Endothelial cell (in vitro differentiated cells): ENCODE data around the gene HS3ST3B1. TPM values are rescaled to one million over a fixed set of nuclear protein-coding genes. Genes with fewer than 3 reads are reported as not detected.

Source experiments
- DNase-seq: peaks from one replicate; pipeline ENCODE4 v3.0.0; 2021; ENCODE audit warnings: low spot score
- H3K27ac Mint-ChIP-seq: one replicate; pipeline ENCODE4 v1.8.0; 2021; ENCODE audit warnings: mixed read lengths, inconsistent platforms; ENCODE audit not compliant: unreplicated experiment
- H3K27me3 Mint-ChIP-seq: one replicate; pipeline ENCODE4 v1.8.0; 2021; ENCODE audit warnings: mild to moderate bottlenecking, moderate library complexity, mixed read lengths, inconsistent platforms; ENCODE audit not compliant: unreplicated experiment
- H3K36me3 Mint-ChIP-seq: one replicate; pipeline ENCODE4 v1.8.0; 2021; ENCODE audit warnings: mild to moderate bottlenecking, low read depth, mixed read lengths, inconsistent platforms; ENCODE audit not compliant: unreplicated experiment
- H3K4me1 Mint-ChIP-seq: one replicate; pipeline ENCODE4 v1.8.0; 2021; ENCODE audit warnings: mild to moderate bottlenecking, mixed read lengths, inconsistent platforms; ENCODE audit not compliant: unreplicated experiment
- H3K4me3 Mint-ChIP-seq: one replicate; pipeline ENCODE4 v1.8.0; 2021; ENCODE audit warnings: mild to moderate bottlenecking, mixed read lengths, inconsistent platforms; ENCODE audit not compliant: unreplicated experiment
- H3K9me3 Mint-ChIP-seq: one replicate; pipeline ENCODE4 v1.8.0; 2021; ENCODE audit warnings: mixed read lengths, inconsistent platforms; ENCODE audit not compliant: unreplicated experiment
- CTCF ChIP-seq: fragments of 200-600 bp; sonication (generic); IDR thresholded peaks from one replicate; pipeline ENCODE4 v1.5.0; 2021; ENCODE audit warnings: antibody characterized with exemption; ENCODE audit not compliant: unreplicated experiment
- total RNA-seq: library from RNA; stranded (reverse); fragmentation: NEBNext Ultra II Directional; extraction: Animal tissue kit (Norgen Biotek cat#: 25700); gene quantifications from one replicate; pipeline ENCODE4 v1.2.1, GENCODE V29; 2021; ENCODE audit not compliant: unreplicated experiment

HS3ST3B1 gene
- total RNA-seq, 1 donor from 2014 or later = 8.5 TPM

GRCh38 chr17:14395255-14395654 lies 94.4 kb downstream of the HS3ST3B1 start:
- Mint-ChIP-seq H3K9me3 (no peaks in the 10 kb centered on the region), H3K27me3 (no peaks in the 10 kb centered on the region), H3K4me1 (no peaks in the 10 kb centered on the region), H3K36me3 (no peaks in the 10 kb centered on the region), H3K27ac (no peak overlapping the region), H3K4me3 (no peak overlapping the region)
- no peak for TF ChIP-seq CTCF
- no peak for DNase-seq

DNA sequence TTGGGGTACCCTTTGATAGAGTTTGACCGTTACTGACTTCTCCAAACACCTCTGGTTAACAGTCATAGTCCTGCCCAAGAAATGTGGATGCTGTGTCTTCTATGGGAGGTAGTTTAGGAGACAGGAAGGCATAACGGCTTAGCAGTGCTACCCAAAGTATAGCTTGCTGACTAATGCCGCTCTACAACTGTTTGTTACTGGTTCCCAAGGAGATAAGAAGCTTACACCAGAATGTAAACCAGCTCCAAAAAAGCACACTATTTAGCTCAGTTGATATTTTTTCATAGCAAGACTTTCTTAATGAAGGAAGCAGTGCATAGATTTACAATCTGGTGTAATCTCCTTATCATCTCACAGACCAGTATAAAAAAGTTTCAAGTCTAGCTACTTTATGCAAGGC lies 95.7 kb downstream of the HS3ST3B1 start:
- no peak for TF ChIP-seq CTCF
- DNase-seq = no peak
- Mint-ChIP-seq H3K27me3 (no peaks in the 10 kb centered on the region), H3K27ac (no peak overlapping the region), H3K4me3 (no peak overlapping the region), H3K36me3 (no peaks in the 10 kb centered on the region), H3K9me3 (no peaks in the 10 kb centered on the region), H3K4me1 (no peaks in the 10 kb centered on the region)

- H3K27ac Mint-ChIP-seq = no peak overlapping the region
- no peaks in the 10 kb centered on the region for H3K4me1 Mint-ChIP-seq
- no peaks in the 10 kb centered on the region for H3K9me3 Mint-ChIP-seq
- no peak for TF ChIP-seq CTCF
- H3K36me3 Mint-ChIP-seq = peaks cover 3% of the 10 kb centered on the region
- no peak for DNase-seq
- H3K27me3 Mint-ChIP-seq = no peaks in the 10 kb centered on the region
- no peak overlapping the region for H3K4me3 Mint-ChIP-seq
Observed at GRCh38 chr17:14398766-14399165, 97.9 kb downstream of the HS3ST3B1 start.

Other genes starting within 250 kb of the HS3ST3B1 start
- gene COX10, start 231.6 kb upstream of the HS3ST3B1 start, total RNA-seq = 12.5 TPM
- not detected for gene CDRT15, start 64.2 kb upstream of the HS3ST3B1 start, total RNA-seq